Tibial nerve (tissue), 3 donors: ENCODE measurements around the gene FOXK2.
"Not testable (repeated sequence)": the region's sequence is repeated elsewhere in the genome, so short reads cannot be mapped to it uniquely, and the experiment has no call there.

Experiments
- CTCF ChIP-seq, 5 experiments: fragments of 200-600 bp in 3 of 5; fragments of 450-650 bp in 2 of 5; sonication (generic) in 3 of 5; IDR thresholded peaks; one replicate each; pipeline ENCODE4 v1.5.1; 2016 to 2019; ENCODE audit warnings: antibody characterized with exemption in 5 of 5, mild to moderate bottlenecking in 3 of 5, moderate library complexity in 2 of 5
- POLR2A ChIP-seq, 2 donors: fragments of 450-650 bp; IDR thresholded peaks; one replicate each; pipeline ENCODE4 v1.6.1; 2017; ENCODE audit warnings: antibody characterized with exemption in 2 of 2, mild to moderate bottlenecking in 2 of 2, moderate library complexity in 2 of 2

- TF ChIP-seq CTCF, POLR2A (IDR thresholded peaks at IDR 0.05): not testable (repeated sequence)
Observed at GRCh38 chr17:82579969-82580368, 60.4 kb downstream of the FOXK2 start.
